Bronchial epithelial cell (primary cell): ENCODE measurements around the gene PTPRN2. TPM values are rescaled to one million over a fixed set of nuclear protein-coding genes. Genes with fewer than 3 reads are reported as not detected.

Experiments used
- DNase-seq: peaks from one replicate; pipeline ENCODE4 v3.0.0-alpha.2; 2010; ENCODE audit warnings: low read depth
- FAIRE-seq: peaks from 2 replicates; lab custom pipeline; 2011; peaks lifted over from hg19 to GRCh38; lab: Jason Lieb, UNC
- H3K27me3 ChIP-seq: 2 replicates; pipeline ENCODE4 v1.5.1; 2011; ENCODE audit warnings: low read length; ENCODE audit not compliant: control insufficient read depth, insufficient read depth
- H3K36me3 ChIP-seq: 2 replicates; pipeline ENCODE4 v1.5.1; 2011; ENCODE audit warnings: low read length; ENCODE audit not compliant: control insufficient read depth, insufficient read depth
- H3K4me3 ChIP-seq: 2 replicates; pipeline ENCODE4 v1.5.1; 2011; ENCODE audit warnings: mild to moderate bottlenecking, low read depth, low read length, control low read depth
- total RNA-seq: library from RNA; depleted of rRNA; stranded (reverse); fragments of >200 nt; gene quantifications from 2 replicates; pipeline ENCODE4 v1.2.1, GENCODE V29; 2014
- TF ChIP-seq, protein P1 (sequence below): IDR thresholded peaks from 2 replicates; pipeline ENCODE4 v1.5.1; 2011; ENCODE audit warnings: mild to moderate bottlenecking, moderate library complexity, low read length, control low read depth, inconsistent platforms; ENCODE audit not compliant: insufficient read depth, severe bottlenecking

The PTPRN2 gene
- total RNA-seq, 1 donor from 2014 or later: 1.1 TPM

DNA sequence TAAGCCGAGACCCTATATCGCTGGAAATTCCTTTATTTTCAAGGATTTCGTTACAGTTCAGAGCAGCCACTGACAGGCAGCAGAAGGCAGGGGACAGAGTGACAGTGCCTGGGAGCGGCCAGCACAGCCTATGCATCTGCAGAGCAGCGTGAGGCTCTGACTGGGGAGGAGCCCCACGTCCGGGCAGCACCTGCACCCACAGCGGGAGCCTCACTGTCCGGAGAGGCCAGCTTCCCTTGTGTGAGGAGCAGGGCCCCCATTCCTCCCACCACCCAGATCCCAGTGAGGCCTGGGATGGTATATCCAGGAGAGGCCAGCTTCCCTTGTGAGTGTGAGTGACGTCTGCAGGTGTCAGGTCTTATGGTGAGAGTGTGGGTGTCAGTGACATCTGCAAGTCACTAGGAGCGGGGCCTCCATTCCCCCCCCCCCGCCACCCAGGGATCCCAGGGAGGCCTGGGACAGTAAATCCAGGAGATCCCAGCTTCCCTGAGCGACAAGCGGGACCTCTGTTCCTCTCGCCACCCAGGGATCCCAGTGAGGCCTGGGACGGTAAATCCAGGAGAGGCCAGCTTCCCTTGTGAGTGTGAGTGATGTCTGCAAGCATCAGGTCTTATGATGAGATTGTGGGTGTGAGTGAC lies 259.1 kb downstream of the PTPRN2 start:
- DNase-seq (no peak), FAIRE-seq (no peak)
- Histone ChIP-seq H3K36me3 (no peaks in the 10 kb centered on the region), H3K4me3 (no peak overlapping the region), H3K27me3 (no peaks in the 10 kb centered on the region)
- TF ChIP-seq, protein P1, sequence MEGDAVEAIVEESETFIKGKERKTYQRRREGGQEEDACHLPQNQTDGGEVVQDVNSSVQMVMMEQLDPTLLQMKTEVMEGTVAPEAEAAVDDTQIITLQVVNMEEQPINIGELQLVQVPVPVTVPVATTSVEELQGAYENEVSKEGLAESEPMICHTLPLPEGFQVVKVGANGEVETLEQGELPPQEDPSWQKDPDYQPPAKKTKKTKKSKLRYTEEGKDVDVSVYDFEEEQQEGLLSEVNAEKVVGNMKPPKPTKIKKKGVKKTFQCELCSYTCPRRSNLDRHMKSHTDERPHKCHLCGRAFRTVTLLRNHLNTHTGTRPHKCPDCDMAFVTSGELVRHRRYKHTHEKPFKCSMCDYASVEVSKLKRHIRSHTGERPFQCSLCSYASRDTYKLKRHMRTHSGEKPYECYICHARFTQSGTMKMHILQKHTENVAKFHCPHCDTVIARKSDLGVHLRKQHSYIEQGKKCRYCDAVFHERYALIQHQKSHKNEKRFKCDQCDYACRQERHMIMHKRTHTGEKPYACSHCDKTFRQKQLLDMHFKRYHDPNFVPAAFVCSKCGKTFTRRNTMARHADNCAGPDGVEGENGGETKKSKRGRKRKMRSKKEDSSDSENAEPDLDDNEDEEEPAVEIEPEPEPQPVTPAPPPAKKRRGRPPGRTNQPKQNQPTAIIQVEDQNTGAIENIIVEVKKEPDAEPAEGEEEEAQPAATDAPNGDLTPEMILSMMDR: no peak

DNA sequence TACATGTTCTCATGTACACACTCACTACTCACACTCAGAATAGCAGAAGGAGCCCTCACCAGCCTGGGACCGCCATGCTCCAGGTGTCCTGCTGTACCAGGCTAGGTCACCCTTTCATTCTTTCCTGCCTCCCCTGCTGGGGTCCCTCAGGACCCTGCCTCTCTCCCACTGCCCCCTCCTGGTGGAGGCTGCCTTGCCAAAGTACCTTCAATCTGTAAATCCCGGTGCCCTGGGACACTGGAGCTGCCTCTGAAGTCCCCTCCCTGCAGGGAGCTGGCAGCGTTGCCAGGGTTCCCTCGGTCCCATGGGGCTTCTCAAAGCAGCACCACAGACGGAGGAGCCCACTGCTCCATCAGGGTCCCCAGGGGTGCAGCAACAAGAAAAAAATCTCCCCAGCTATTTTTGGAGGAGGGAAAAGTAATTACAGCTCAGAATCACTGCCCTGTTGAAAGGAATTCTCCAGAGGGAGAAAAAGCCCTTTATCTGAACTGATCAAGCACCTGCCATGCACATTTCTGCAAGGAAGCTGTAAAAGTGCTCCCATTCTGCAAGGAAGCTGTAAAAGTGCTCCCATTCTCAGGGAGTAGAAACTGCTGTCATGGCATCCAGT lies 259.9 kb downstream of the PTPRN2 start:
- Histone ChIP-seq H3K36me3 (no peaks in the 10 kb centered on the region), H3K27me3 (no peaks in the 10 kb centered on the region), H3K4me3 (no peak overlapping the region)
- TF ChIP-seq, protein P1: no peak
- FAIRE-seq (no peak), DNase-seq (no peak)

DNA sequence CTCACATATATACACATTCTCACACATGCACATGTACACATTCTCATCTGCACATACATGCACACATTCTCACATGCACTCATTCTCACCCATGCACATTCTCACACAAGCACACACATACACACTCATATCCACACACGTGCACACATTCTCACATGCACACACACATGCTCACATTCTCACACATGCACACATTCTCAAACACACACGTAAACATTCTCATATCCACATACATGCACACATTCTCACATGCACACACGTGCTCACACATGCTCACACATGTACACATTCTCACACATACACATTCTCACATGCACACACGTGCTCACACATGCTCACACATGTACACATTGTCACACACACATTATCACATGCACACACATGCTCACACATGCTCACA lies 260.6 kb downstream of the PTPRN2 start:
- Histone ChIP-seq H3K27me3 (no peaks in the 10 kb centered on the region), H3K36me3 (no peaks in the 10 kb centered on the region), H3K4me3 (no peak overlapping the region)
- FAIRE-seq (peak; percentile 99), DNase-seq (no peak)
- TF ChIP-seq, protein P1: no peak

DNA sequence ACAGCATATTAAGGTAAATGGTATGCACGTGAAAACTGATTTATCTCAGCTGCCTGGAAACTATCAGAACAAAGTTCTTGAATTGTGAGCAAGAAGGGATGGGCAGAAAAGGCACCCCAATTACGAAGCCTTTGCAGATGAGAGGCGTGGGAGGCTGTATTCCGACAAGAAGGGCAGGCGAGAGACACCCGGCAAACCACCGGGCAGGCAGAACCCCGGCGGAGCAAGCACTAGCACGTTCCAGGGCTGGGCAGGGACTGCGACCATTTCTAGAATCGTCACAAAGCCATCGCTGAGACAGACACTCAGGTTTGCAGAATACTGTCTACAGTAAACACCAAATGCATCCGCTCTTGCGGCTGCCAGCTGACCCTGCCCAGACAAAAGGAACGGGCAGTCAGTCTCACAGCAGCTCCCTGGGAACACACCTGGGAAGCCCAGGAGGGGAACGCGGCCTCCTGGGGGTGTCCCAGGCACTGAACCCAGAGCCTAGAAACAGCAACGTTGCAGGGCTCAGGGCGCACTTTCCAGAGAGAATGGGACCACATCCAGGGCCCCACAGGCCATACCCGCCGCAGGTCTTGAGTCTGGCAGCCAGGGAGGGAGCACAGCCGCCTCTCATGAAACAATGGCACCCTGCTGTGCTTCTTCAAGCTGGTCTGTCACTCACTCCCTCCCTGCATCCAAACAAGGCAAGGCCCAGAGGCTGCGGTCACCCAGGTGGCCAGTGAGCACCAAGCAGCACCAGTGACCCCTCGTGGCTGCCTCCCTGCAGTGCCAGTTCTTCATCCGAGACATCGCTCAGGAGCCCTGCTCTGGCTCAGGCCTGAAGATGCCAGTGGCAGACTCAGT lies 261.9 kb downstream of the PTPRN2 start:
- DNase-seq: peak; percentile 95
- H3K36me3 ChIP-seq: no peaks in the 10 kb centered on the region
- peak; percentile 94 for FAIRE-seq
- H3K27me3 ChIP-seq: no peaks in the 10 kb centered on the region
- H3K4me3 ChIP-seq: no peak overlapping the region
- TF ChIP-seq, protein P1: peak; percentile 86

DNA sequence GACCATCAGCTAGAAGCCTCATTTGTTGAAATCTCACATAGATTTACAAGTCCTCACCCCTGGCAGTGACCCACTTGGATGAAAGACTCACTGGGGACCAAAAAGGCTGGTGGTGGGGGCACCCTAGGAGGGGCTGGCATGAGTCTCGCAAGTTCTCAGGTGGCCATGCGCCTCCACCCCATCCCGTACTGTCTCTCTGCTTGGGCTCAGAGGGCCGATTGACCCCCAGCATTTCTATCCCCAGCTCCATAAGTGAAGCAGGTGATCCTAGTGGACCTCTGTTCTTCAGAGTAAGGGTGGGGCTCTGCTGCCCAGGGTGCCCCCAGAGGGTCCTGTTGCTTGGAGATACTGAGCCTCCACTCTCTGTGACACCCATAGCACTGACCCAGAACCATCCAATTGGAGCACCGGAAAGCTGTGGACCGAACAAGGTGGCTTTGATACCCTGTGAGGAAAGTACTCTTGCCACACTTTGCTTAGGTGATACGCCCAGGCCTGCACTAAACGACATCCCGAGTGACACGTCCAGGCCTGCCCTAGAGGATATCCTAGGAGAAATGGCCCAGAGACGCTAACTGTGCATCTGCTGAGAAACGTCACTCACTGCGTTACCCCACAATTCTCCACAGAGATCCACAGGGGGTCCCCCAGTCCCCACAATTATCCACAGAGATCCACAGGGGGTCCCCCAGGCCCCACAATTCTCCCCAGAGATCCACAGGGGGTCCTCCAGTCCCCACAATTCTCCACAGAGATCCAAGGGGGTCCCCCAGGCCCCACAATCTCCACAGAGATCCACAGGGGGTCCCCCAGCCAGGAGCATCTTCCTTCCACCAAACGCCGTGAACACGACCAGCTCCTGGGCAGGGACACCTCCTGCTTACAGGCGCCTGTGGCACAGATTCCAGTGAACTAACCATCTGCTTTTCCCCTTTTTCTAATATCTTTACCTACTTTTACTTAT lies 262.9 kb downstream of the PTPRN2 start:
- H3K36me3 ChIP-seq: no peaks in the 10 kb centered on the region
- DNase-seq (peak; percentile 77), FAIRE-seq (peak; percentile 98)
- TF ChIP-seq, protein P1: no peak
- H3K27me3 ChIP-seq: no peaks in the 10 kb centered on the region
- H3K4me3 ChIP-seq: no peak overlapping the region
